Calu3 (cell line): ENCODE results near the gene KCNAB1. TPM values are rescaled to one million over a fixed set of nuclear protein-coding genes. Genes with fewer than 3 reads are reported as not detected.

Experiments used
- BruUV-seq: library from RNA; stranded (reverse); fragments of 400-500 nt; replicated peaks from 2 replicates; lab custom pipeline; 2021; lab: Mats Ljungman, UMichigan
- CTCF ChIA-PET: fragments of 300-600 bp; sonication (Branson Sonifier 250); formaldehyde crosslinking; loops from one replicate; lab custom pipeline; 2022; ENCODE audit warnings: antibody characterized with exemption; lab: Charles Lee
- DNase-seq: peaks from one replicate; pipeline ENCODE4 v3.0.0; 2022
- H3K27ac Mint-ChIP-seq: one replicate; pipeline ENCODE4 v1.8.0; 2022; ENCODE audit warnings: mixed read lengths; ENCODE audit not compliant: unreplicated experiment
- H3K27me3 Mint-ChIP-seq: one replicate; pipeline ENCODE4 v1.8.0; 2022; ENCODE audit warnings: mixed read lengths; ENCODE audit not compliant: unreplicated experiment
- H3K36me3 Mint-ChIP-seq: one replicate; pipeline ENCODE4 v1.8.0; 2022; ENCODE audit warnings: mild to moderate bottlenecking, moderate library complexity, mixed read lengths; ENCODE audit not compliant: insufficient read depth, unreplicated experiment
- H3K4me1 Mint-ChIP-seq: one replicate; pipeline ENCODE4 v1.8.0; 2022; ENCODE audit warnings: mild to moderate bottlenecking, low read depth, mixed read lengths; ENCODE audit not compliant: unreplicated experiment
- H3K4me3 Mint-ChIP-seq: one replicate; pipeline ENCODE4 v1.8.0; 2022; ENCODE audit warnings: mild to moderate bottlenecking, low read depth, moderate library complexity, mixed read lengths; ENCODE audit not compliant: unreplicated experiment
- H3K9me3 Mint-ChIP-seq: one replicate; pipeline ENCODE4 v1.8.0; 2022; ENCODE audit warnings: low read depth, mixed read lengths; ENCODE audit not compliant: unreplicated experiment
- CTCF ChIP-seq: fragments of 200-600 bp; IDR thresholded peaks from one replicate; pipeline ENCODE4 v1.8.0; 2022; ENCODE audit warnings: antibody characterized with exemption; ENCODE audit not compliant: unreplicated experiment
- intact Hi-C: fragments of 100-400 bp; cut with micrococcal nuclease; formaldehyde crosslinking; loops from one replicate; pipeline ENCODE4 v1.10.0; 2022; ENCODE audit not compliant: unreplicated experiment
- total RNA-seq: library from RNA; stranded (reverse); gene quantifications from 2 replicates; pipeline ENCODE4 v1.2.3, GENCODE V29; 2022

KCNAB1 gene
- total RNA-seq, 1 experiment from 2014 or later: 1.6 TPM

- CTCF ChIA-PET: no interaction called here
- DNase-seq: no peak
- H3K36me3 Mint-ChIP-seq: no peaks in the 10 kb centered on the region
- peaks cover 31% of the 10 kb centered on the region for H3K27me3 Mint-ChIP-seq
- intact Hi-C loops: no loop called here
- H3K27ac Mint-ChIP-seq: no peak overlapping the region
- no TSS peak for BruUV-seq
- TF ChIP-seq CTCF: no peak
- no peak overlapping the region for H3K4me3 Mint-ChIP-seq
- H3K9me3 Mint-ChIP-seq: no peaks in the 10 kb centered on the region
- no peaks in the 10 kb centered on the region for H3K4me1 Mint-ChIP-seq
These were observed 286.0 kb downstream of the KCNAB1 start for GRCh38 chr3:156406393-156406792.

- intact Hi-C loops: no loop called here
- CTCF ChIA-PET: no interaction called here
- no peak for TF ChIP-seq CTCF
- no peaks in the 10 kb centered on the region for H3K9me3 Mint-ChIP-seq
- H3K27me3 Mint-ChIP-seq: peaks cover 38% of the 10 kb centered on the region
- no peaks in the 10 kb centered on the region for H3K4me1 Mint-ChIP-seq
- no peak overlapping the region for H3K27ac Mint-ChIP-seq
- DNase-seq: no peak
- no TSS peak for BruUV-seq
- H3K4me3 Mint-ChIP-seq: no peak overlapping the region
- no peaks in the 10 kb centered on the region for H3K36me3 Mint-ChIP-seq
These were observed 287.3 kb downstream of the KCNAB1 start for GRCh38 chr3:156407617-156408225.

- Mint-ChIP-seq H3K4me1 (no peaks in the 10 kb centered on the region), H3K27ac (no peak overlapping the region), H3K4me3 (no peak overlapping the region), H3K36me3 (no peaks in the 10 kb centered on the region), H3K9me3 (no peaks in the 10 kb centered on the region), H3K27me3 (peaks cover 43% of the 10 kb centered on the region)
- intact Hi-C loops: no loop called here
- no TSS peak for BruUV-seq
- TF ChIP-seq CTCF: no peak
- no peak for DNase-seq
- CTCF ChIA-PET: interaction anchor here (0.8 to 1.1 kb wide), 2 partner anchors 22 to 41 kb away, joined by 3 to 4 read pairs; no protein-coding TSS in a partner anchor
These were observed 289.3 kb downstream of the KCNAB1 start for GRCh38 chr3:156409694-156410093.

- no peaks in the 10 kb centered on the region for H3K9me3 Mint-ChIP-seq
- TF ChIP-seq CTCF: no peak
- peaks cover 44% of the 10 kb centered on the region for H3K27me3 Mint-ChIP-seq
- no peak for DNase-seq
- CTCF ChIA-PET: no interaction called here
- no TSS peak for BruUV-seq
- H3K4me3 Mint-ChIP-seq: no peak overlapping the region
- H3K4me1 Mint-ChIP-seq: no peaks in the 10 kb centered on the region
- no peaks in the 10 kb centered on the region for H3K36me3 Mint-ChIP-seq
- intact Hi-C loops: no loop called here
- no peak overlapping the region for H3K27ac Mint-ChIP-seq
These were observed 292.2 kb downstream of the KCNAB1 start for GRCh38 chr3:156412600-156412999.
